HepG2 (cell line): ENCODE results near the gene HEPN1. TPM values are rescaled to one million over a fixed set of nuclear protein-coding genes. Genes with fewer than 3 reads are reported as not detected.
A peak's percentile ranks its signal among the peaks of the same experiment; 100 is the strongest.

Experiments
- FOXP4 ChIP-seq: sonication (generic); formaldehyde crosslinking; IDR thresholded peaks from 2 replicates; pipeline ENCODE4 v1.4.0; 2020; ENCODE audit warnings: missing genetic modification reagents
- MIXL1 ChIP-seq: IDR thresholded peaks from 2 replicates; pipeline ENCODE4 v1.6.1; 2016
- NR2C2 ChIP-seq: sonication (generic); formaldehyde crosslinking; IDR thresholded peaks from 2 replicates; pipeline ENCODE4 v1.4.0; 2020; ENCODE audit warnings: missing genetic modification reagents, mild to moderate bottlenecking, moderate library complexity, borderline replicate concordance
- SAP130 ChIP-seq: IDR thresholded peaks from 2 replicates; pipeline ENCODE4 v1.6.1; 2016; ENCODE audit warnings: low read depth
- YEATS4 ChIP-seq: sonication (generic); formaldehyde crosslinking; IDR thresholded peaks from 2 replicates; pipeline ENCODE4 v1.4.0; 2020; ENCODE audit warnings: missing genetic modification reagents, borderline replicate concordance
- ZBTB42 ChIP-seq: sonication (generic); formaldehyde crosslinking; IDR thresholded peaks from 2 replicates; pipeline ENCODE4 v1.5.0; 2020; ENCODE audit warnings: mild to moderate bottlenecking, missing genetic modification reagents
- ZNF253 ChIP-seq: sonication (generic); formaldehyde crosslinking; IDR thresholded peaks from 2 replicates; pipeline ENCODE4 v1.8.0; 2022; ENCODE audit warnings: mild to moderate bottlenecking, missing genetic modification reagents, borderline replicate concordance
- ZNF609 ChIP-seq: sonication (generic); formaldehyde crosslinking; IDR thresholded peaks from 2 replicates; pipeline ENCODE4 v1.4.0; 2020; ENCODE audit warnings: mild to moderate bottlenecking, missing genetic modification reagents, borderline replicate concordance
- ZNF614 ChIP-seq: IDR thresholded peaks from 2 replicates; pipeline ENCODE4 v1.6.1; 2018; ENCODE audit warnings: missing biosample characterization, missing genetic modification reagents, inconsistent platforms, borderline replicate concordance
- ZNF678 ChIP-seq: sonication (generic); formaldehyde crosslinking; IDR thresholded peaks from 2 replicates; pipeline ENCODE4 v1.4.0; 2020; ENCODE audit warnings: mild to moderate bottlenecking, missing genetic modification reagents
- ZNF878 ChIP-seq: sonication (generic); formaldehyde crosslinking; IDR thresholded peaks from 2 replicates; pipeline ENCODE4 v1.8.1; 2023; ENCODE audit warnings: mild to moderate bottlenecking, missing genetic modification reagents, moderate library complexity
- polyA plus RNA-seq, 8 experiments: library from polyadenylated mRNA; depleted of rRNA in 3 of 8; stranded (reverse) in 7 of 8; unstranded in 1 of 8; fragments of >200 nt; fragmentation: Illumina TruSeq in 4 of 8; extraction: Trizol in 4 of 8; gene quantifications; 2 replicates each; pipeline versions ENCODE4 v1.2.1 to v1.2.3, GENCODE V29; 2011 to 2016; ENCODE audit warnings: low read depth in 4 of 8, missing spikeins in 1 of 8, mixed read lengths in 1 of 8; ENCODE audit not compliant: insufficient read depth in 1 of 8
- total RNA-seq, 5 experiments: library from RNA; depleted of rRNA; stranded (reverse); fragments of >200 nt; fragmentation: Illumina TruSeq; extraction: Trizol; gene quantifications; 2 replicates each; pipeline ENCODE4 v1.2.3, GENCODE V29; 2016; ENCODE audit warnings: low read depth in 1 of 5
- TF ChIP-seq, protein P1 (sequence below): sonication (generic); formaldehyde crosslinking; IDR thresholded peaks from 2 replicates; pipeline ENCODE4 v1.4.0; 2020; ENCODE audit warnings: missing genetic modification reagents
- TF ChIP-seq, protein P2 (sequence below), 2 experiments: sonication (generic) in 1 of 2; formaldehyde crosslinking in 1 of 2; IDR thresholded peaks; 2 replicates each; pipeline versions ENCODE4 v1.4.0 to v1.6.1; 2016 to 2020; ENCODE audit warnings: borderline replicate concordance in 1 of 2, low read depth in 1 of 2, mild to moderate bottlenecking in 1 of 2, missing genetic modification reagents in 1 of 2

The HEPN1 gene
- total and polyA plus RNA-seq, 2 of the 13 experiments (the other 11 are each of a cell fraction or from before 2014, with no cell fraction given): not detected

- TF ChIP-seq, protein P1, sequence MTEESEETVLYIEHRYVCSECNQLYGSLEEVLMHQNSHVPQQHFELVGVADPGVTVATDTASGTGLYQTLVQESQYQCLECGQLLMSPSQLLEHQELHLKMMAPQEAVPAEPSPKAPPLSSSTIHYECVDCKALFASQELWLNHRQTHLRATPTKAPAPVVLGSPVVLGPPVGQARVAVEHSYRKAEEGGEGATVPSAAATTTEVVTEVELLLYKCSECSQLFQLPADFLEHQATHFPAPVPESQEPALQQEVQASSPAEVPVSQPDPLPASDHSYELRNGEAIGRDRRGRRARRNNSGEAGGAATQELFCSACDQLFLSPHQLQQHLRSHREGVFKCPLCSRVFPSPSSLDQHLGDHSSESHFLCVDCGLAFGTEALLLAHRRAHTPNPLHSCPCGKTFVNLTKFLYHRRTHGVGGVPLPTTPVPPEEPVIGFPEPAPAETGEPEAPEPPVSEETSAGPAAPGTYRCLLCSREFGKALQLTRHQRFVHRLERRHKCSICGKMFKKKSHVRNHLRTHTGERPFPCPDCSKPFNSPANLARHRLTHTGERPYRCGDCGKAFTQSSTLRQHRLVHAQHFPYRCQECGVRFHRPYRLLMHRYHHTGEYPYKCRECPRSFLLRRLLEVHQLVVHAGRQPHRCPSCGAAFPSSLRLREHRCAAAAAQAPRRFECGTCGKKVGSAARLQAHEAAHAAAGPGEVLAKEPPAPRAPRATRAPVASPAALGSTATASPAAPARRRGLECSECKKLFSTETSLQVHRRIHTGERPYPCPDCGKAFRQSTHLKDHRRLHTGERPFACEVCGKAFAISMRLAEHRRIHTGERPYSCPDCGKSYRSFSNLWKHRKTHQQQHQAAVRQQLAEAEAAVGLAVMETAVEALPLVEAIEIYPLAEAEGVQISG (CRISPR knock-in tag): no peak
- TF ChIP-seq ZNF614 (CRISPR knock-in tag): no peak
- TF ChIP-seq ZBTB42: no peak
- no peak for TF ChIP-seq ZNF253
- TF ChIP-seq ZNF878 (CRISPR knock-in tag): peak; percentile 67; the same call in 1 of the 2 replicates
- peak; percentile 46; the same call in 1 of the 2 replicates for TF ChIP-seq ZNF609
- TF ChIP-seq FOXP4 (CRISPR knock-in tag): peak; percentile 47
- peak; percentile 17; the same call in 1 of the 2 replicates for TF ChIP-seq MIXL1 (CRISPR knock-in tag)
- TF ChIP-seq, protein P2, sequence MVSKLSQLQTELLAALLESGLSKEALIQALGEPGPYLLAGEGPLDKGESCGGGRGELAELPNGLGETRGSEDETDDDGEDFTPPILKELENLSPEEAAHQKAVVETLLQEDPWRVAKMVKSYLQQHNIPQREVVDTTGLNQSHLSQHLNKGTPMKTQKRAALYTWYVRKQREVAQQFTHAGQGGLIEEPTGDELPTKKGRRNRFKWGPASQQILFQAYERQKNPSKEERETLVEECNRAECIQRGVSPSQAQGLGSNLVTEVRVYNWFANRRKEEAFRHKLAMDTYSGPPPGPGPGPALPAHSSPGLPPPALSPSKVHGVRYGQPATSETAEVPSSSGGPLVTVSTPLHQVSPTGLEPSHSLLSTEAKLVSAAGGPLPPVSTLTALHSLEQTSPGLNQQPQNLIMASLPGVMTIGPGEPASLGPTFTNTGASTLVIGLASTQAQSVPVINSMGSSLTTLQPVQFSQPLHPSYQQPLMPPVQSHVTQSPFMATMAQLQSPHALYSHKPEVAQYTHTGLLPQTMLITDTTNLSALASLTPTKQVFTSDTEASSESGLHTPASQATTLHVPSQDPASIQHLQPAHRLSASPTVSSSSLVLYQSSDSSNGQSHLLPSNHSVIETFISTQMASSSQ (IDR thresholded peaks at IDR 0.05; ENCODE audit: low read depth): no peak
- TF ChIP-seq, protein P2 (CRISPR knock-in tag; IDR thresholded peaks at IDR 0.05; ENCODE audit: borderline replicate concordance): peak; percentile 41; the same call in 1 of the 2 replicates
- peak; percentile 34; the same call in 1 of the 2 replicates for TF ChIP-seq SAP130 (CRISPR knock-in tag)
- 0 out of 2 replicates have a peak, but pooled peaks have one; percentile 30 for TF ChIP-seq YEATS4 (CRISPR knock-in tag)
- TF ChIP-seq ZNF678 (CRISPR knock-in tag): no peak
- TF ChIP-seq NR2C2 (CRISPR knock-in tag): no peak
These were observed 23.6 kb downstream of the HEPN1 start (continued) for GRCh38 chr11:124942466-124943253.
